GM21390 (cell line): ENCODE results near the gene SLC17A4.
"Not testable (repeated sequence)": the region's sequence is repeated elsewhere in the genome, so short reads cannot be mapped to it uniquely, and the experiment has no call there.

Experiments
- ATAC-seq: cut with Tn5 transposase; IDR thresholded peaks from one replicate; pipeline ENCODE4 v1.9.1; 2021; ENCODE audit not compliant: unreplicated experiment

Gene SLC17A4

GRCh38 chr6:25748601-25749517 is 5.7 kb upstream of the SLC17A4 start:
- not testable (repeated sequence) for ATAC-seq

- ATAC-seq, result no peak
Measured at GRCh38 chr6:25749837-25750236, 4.7 kb upstream of the SLC17A4 start.

- no peak for ATAC-seq
Measured at GRCh38 chr6:25750906-25751305, 3.6 kb upstream of the SLC17A4 start.

- ATAC-seq, result no peak
Measured at GRCh38 chr6:25753079-25753478, 1.5 kb upstream of the SLC17A4 start.

DNA sequence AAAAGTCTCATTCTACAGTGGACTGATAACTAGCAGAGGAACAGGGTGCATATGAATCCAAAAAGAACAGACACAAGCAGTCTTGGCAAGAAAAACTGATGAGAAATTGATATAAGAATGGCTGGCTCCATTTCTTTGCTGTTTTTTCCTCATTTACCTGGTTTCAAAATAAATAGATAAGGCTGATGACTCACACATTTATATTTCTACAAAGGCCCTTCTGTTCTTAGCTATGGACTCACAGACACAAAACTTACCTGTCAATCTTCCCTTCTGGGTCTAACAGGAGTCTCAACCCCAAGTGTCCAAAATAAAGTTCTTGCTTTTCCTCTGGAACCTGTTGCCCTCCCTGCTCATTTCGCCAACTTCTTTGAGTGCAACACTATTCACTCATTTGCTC is 941 bp downstream of the SLC17A4 start:
- no peak for ATAC-seq

GRCh38 chr6:25756382-25757363 is 2.1 kb downstream of the SLC17A4 start:
- no peak for ATAC-seq

DNA sequence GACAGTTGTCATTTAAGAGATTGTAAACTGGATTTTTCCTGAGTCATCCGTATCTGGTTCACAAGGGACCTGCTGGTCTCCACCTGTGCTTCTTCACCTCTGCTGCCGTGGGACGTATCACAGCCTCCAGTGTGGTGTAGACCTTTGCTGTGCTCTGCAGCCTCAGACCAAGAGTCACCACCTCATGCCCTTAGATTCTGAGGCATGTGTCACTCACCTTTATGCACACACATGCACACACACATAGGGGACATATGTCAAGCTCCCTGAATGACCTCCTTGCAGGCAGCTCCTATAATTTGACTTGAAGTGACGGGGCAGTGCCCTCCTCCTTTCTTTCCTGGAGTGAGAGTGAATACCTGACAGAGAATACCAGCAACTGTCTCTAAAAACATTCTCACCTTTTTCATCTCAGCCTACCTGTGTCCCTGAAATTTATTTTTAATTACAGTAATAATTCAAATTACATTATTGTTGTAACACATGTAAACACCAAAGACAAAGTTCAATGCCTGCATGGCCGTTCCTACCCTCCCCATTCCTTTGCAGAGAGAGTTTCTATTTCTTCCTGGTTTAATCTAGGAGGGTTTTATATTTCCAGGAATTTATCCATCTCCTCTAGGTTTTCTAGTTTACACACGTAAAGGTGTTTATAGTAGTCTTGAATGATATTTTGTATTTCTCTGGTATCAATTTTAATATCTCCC is 3.5 kb downstream of the SLC17A4 start:
- ATAC-seq, result no peak

- no peak for ATAC-seq
Measured at GRCh38 chr6:25764611-25765010, 10.1 kb downstream of the SLC17A4 start.

DNA sequence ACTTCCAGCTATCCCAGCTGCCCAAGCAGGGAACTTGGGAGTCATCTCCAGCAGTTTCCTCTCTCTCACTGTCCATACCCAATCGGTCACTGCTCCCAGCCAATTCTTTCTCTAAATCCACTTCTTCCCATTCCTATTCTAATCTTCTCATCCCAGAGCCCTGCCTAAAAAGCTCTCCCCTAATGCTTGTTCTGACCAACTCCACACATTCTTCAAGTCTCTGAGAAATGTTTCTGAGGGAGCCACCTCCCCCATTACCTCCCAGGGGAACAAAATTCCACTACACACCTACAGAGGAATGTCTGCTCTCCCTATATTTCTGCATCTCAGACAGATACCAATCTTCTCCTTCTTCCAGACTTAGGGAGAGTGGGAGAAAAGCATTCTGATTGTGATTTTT is 14.0 kb downstream of the SLC17A4 start:
- ATAC-seq, result no peak

DNA sequence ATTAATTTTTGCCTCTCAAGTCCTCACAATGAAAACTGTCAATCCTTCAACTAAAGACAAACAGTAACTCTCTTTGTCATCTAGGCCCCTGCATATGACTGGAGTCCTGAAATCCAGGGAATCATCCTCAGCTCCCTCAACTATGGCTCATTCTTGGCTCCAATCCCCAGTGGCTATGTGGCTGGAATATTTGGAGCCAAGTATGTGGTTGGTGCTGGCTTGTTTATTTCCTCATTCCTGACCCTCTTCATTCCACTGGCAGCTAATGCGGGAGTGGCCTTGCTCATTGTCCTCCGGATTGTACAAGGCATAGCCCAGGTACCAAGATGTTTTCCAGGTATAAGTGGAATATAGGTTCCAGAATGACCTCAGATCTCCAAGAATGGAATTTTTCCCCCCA is 15.4 kb downstream of the SLC17A4 start:
- no peak for ATAC-seq

DNA sequence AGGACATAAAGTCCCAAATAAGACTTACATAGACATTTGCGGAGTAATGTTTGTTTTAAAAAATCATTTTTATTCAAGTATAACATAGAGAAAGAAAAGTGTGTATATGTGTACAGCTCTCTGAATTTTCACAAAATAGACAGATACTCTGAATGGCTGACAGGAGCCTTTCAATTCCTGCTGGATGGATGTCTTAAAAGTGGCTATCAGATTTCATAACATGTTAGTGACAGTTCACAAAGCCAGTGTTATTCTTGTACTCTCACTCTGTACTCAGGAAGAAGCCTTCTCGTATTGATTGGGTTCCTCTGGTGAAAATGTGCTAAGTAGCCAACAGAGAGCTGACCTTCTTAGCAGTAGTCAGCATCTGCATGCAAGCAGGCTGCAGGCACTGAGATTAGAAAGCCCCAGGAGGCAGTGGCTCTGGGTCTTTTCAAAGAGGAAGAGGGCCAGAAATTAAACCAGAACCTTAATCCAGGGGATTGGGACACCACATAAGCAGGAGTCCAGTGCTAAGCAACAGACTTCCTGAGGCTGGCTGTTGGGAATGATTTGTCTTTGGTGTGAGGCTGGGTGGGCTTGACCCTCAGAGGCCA is 19.7 kb downstream of the SLC17A4 start:
- ATAC-seq, result no peak

DNA sequence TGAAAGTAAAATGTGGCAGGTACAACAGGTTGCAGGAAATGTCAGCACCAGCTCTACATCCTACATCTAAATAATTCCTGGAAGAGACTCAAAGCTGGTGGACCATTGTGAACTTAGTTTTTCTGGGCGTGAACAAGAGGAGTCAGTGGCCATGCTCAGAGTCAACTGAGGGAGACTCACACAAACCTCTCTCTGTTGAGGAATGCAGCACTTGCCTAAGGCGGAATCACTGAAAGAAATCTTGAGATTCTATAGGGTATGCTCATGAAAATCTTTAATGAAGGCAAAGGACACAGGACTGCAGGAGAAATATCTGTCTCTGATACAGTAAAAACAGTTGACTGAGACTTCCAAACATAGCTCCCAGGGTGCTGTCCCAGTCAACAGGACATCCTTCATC is 22.5 kb downstream of the SLC17A4 start:
- ATAC-seq, result no peak

DNA sequence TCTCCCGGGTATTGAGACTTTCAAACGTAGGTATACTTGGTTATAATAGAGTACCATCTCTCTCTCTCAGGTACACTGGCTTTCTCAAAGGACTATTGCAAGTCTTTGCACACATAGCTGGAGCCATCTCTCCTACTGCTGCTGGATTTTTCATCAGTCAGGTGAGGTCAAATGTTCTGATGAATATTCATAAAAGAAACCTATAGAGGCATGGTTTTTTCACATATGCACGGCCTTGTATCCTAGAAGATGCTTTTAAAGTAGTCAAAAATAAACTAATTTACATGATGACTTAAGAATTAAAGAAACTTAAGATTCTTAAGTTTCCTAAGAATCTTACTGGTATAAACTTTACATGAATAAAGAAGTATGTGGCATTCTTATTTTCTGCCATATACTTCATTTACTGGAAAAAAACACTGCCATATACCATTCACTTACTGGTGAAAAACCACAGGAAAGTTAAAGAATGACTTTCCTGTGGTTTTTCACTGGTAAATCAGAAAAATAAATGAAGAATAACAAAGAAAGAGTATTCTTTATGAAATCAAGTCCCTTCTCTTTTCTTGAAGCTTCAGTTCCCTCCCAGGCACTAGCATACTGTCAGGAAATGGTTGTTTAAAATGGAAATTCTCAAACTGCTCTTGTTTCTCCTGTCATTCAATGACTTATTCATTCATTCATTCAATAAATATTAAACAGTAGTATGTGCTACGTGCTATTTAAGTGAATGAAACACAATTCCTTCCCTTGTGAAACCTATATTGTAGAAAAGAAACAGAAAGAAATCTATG is 23.5 kb downstream of the SLC17A4 start:
- ATAC-seq, result no peak

GRCh38 chr6:25781134-25781533 is 26.6 kb downstream of the SLC17A4 start:
- no peak for ATAC-seq

DNA sequence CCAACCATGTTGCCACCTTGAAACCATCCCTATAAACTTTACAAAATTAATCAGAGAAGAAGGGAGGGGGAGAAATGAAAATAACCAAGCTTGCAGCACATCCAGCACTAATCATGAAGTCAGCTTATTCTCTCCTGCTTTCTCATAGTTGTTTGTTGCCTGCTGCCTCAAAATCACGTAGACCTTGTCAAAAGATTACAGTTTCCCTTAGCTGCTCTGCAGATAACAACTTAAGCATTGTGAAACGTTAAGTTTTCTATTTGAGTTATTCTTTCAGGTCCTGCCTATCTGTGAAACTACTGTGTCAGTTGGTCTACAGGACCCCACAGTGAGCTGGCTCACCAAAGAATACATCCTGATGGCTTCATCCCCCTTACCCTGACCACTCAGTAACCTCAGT is 32.9 kb downstream of the SLC17A4 start:
- no peak for ATAC-seq

DNA sequence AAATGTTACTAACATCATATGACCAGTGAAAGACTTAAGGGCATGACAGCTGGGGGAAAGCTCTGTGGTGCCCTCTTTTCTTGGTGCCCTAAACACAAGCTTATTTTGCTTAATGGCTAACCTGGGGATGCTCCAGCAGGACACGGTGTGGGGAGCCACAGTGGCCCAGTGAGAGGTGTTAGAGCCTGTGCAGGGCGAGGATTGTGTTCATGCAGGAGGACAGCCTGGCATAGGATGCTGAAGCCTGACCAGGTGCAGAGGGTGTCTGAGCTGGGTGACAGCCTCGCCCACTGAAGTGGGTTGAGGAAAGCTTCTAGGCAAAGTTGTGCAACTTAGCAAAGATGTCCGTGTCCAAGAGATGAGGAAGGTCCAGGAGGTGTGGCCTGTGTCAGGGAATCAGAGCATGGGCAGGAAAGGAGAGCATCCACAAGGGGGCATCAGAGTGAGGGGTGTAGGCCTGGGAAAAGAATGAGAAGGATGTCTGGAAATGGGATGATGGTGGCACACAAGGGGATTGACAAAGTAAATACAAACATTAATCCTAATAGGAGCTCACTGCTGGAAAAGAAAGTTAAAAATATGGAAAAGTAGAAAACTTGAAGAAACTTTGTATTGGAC is 33.9 kb downstream of the SLC17A4 start:
- ATAC-seq, result no peak

DNA sequence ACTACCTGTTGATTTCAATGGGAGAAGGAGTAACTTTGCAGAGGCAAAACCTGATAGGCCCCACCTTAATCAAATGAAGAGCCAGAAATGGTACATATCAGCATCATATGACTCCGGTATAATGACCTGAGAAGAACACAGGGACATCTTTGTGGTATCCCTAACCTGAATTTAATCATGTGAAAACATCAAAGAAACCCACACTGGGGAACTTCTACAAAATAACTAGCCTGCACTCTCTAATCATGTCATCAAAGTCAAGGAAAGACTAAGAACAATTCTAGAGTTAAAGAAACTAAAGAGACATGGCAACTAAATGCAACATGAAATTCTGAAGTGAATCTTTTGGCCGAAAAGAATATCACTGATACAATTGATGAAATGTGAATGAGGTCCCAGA is 34.9 kb downstream of the SLC17A4 start:
- ATAC-seq, result no peak

- no peak for ATAC-seq
Measured at GRCh38 chr6:25792016-25792415, 37.5 kb downstream of the SLC17A4 start.

DNA sequence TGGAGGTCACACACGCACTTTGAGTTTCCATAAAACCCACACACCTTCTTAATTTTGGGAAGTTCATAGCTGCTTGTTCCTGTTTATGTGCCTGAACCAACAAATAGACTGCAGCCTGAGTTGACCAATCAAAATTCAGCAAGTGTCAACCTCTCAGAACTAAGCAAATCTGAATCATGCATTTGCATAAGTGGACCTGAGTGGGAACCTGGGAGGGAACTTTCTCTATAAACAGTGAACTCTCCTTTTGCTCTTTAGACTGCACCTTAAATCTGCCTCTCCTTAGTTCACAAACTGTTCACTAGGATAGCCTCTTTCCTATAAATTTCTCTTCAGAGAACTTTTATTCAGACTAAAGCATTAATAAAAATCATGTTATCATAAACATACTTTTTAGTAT is 39.4 kb downstream of the SLC17A4 start:
- no peak for ATAC-seq

DNA sequence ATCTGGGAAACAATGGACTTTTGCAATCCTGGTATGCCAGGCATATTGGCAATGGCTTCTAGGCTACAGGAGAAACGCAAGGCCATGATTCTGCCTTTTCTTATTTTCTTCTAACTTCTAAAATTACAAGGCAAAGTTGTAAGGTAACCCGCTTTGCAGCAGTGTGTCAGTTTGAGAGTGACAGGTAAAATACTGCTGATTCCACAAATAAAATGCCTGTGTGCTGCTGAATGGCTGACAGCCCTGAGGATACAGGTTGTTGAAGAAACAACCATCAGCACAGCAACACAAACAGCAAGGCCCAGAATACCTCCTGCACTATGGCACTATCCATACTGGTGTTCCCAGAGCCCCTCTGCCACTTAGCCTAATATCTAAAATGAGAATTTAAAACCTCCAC is 40.2 kb downstream of the SLC17A4 start:
- no peak for ATAC-seq
